ENCODE data around the gene CHST11.

Gene CHST11

GRCh38 chr12:104756901-104757300 lies 300.2 kb downstream of the CHST11 start:
- Histone ChIP-seq H3K4me3 (ENCODE audit: low read length) (no peak overlapping the region), H4K20me1 (ENCODE audit: control insufficient read depth, insufficient read depth, low read depth, low read length) (no peaks in the 10 kb centered on the region), H3K79me2 (ENCODE audit: control insufficient read depth, low read length) (no peaks in the 10 kb centered on the region), H3K4me2 (ENCODE audit: low read length) (no peak overlapping the region), H3F3A (ENCODE audit: control insufficient read depth, insufficient read depth) (no peaks in the 10 kb centered on the region), H3K9me2 (replicated peaks; ENCODE audit: control insufficient read depth, low read length) (no peaks in the 10 kb centered on the region), H3K27ac (ENCODE audit: low read depth, low read length) (no peak overlapping the region), H3K27me3 (ENCODE audit: control insufficient read depth, low read length) (no peaks in the 10 kb centered on the region), H3K9me3 (ENCODE audit: control insufficient read depth, insufficient read depth, low read length) (no peaks in the 10 kb centered on the region), H3K36me3 (ENCODE audit: control insufficient read depth, low read length) (no peaks in the 10 kb centered on the region), H3K4me1 (ENCODE audit: control insufficient read depth, low read length) (peaks cover 2% of the 10 kb centered on the region)
- TF ChIP-seq CTCF (IDR thresholded peaks at IDR 0.05; ENCODE audit: low read depth, low read length, poor library complexity, severe bottlenecking), result no peak
- no peak for TF ChIP-seq EZH2phosphoT487 (IDR thresholded peaks at IDR 0.05; ENCODE audit: borderline replicate concordance, low read length)

GRCh38 chr12:104758771-104759170 lies 302.0 kb downstream of the CHST11 start:
- no peak for TF ChIP-seq EZH2phosphoT487 (IDR thresholded peaks at IDR 0.05; ENCODE audit: borderline replicate concordance, low read length)
- no peak for TF ChIP-seq CTCF (IDR thresholded peaks at IDR 0.05; ENCODE audit: low read depth, low read length, poor library complexity, severe bottlenecking)
- no peaks in the 10 kb centered on the region for H3K9me3 ChIP-seq (ENCODE audit: control insufficient read depth, insufficient read depth, low read length)
- H3K79me2 ChIP-seq (ENCODE audit: control insufficient read depth, low read length), result no peaks in the 10 kb centered on the region
- no peaks in the 10 kb centered on the region for H3K9me2 ChIP-seq (replicated peaks; ENCODE audit: control insufficient read depth, low read length)
- no peaks in the 10 kb centered on the region for H4K20me1 ChIP-seq (ENCODE audit: control insufficient read depth, insufficient read depth, low read depth, low read length)
- no peak overlapping the region for H3K4me2 ChIP-seq (ENCODE audit: low read length)
- no peaks in the 10 kb centered on the region for H3K36me3 ChIP-seq (ENCODE audit: control insufficient read depth, low read length)
- H3F3A ChIP-seq (ENCODE audit: control insufficient read depth, insufficient read depth), result no peaks in the 10 kb centered on the region
- H3K4me3 ChIP-seq (ENCODE audit: low read length), result no peak overlapping the region
- no peak overlapping the region for H3K27ac ChIP-seq (ENCODE audit: low read depth, low read length)
- peaks cover 4% of the 10 kb centered on the region; the same call in 1 of the 2 replicates for H3K27me3 ChIP-seq (ENCODE audit: control insufficient read depth, low read length)
- no peaks in the 10 kb centered on the region for H3K4me1 ChIP-seq (ENCODE audit: control insufficient read depth, low read length)

- Histone ChIP-seq H3F3A (ENCODE audit: control insufficient read depth, insufficient read depth) (no peaks in the 10 kb centered on the region), H4K20me1 (ENCODE audit: control insufficient read depth, insufficient read depth, low read depth, low read length) (0 out of 2 replicates have a peak, but pooled peaks cover 4% of the 10 kb centered on the region), H3K9me3 (ENCODE audit: control insufficient read depth, insufficient read depth, low read length) (no peaks in the 10 kb centered on the region), H3K4me1 (ENCODE audit: control insufficient read depth, low read length) (peaks cover 13% of the 10 kb centered on the region), H3K27ac (ENCODE audit: low read depth, low read length) (no peak overlapping the region), H3K36me3 (ENCODE audit: control insufficient read depth, low read length) (no peaks in the 10 kb centered on the region), H3K27me3 (ENCODE audit: control insufficient read depth, low read length) (peaks cover 4% of the 10 kb centered on the region), H3K79me2 (ENCODE audit: control insufficient read depth, low read length) (no peaks in the 10 kb centered on the region), H3K9me2 (replicated peaks; ENCODE audit: control insufficient read depth, low read length) (no peaks in the 10 kb centered on the region), H3K4me3 (ENCODE audit: low read length) (no peak overlapping the region), H3K4me2 (ENCODE audit: low read length) (no peak overlapping the region)
- TF ChIP-seq CTCF (IDR thresholded peaks at IDR 0.05; ENCODE audit: low read depth, low read length, poor library complexity, severe bottlenecking), result no peak
- TF ChIP-seq EZH2phosphoT487 (IDR thresholded peaks at IDR 0.05; ENCODE audit: borderline replicate concordance, low read length), result no peak
These were observed 304.3 kb downstream of the CHST11 start for GRCh38 chr12:104761091-104761490.

All from DOHH2 (cell line).